ENCODE results near the gene ADSL. TPM values are rescaled to one million over a fixed set of nuclear protein-coding genes. Genes with fewer than 3 reads are reported as not detected.

ADSL gene
- total RNA-seq, 1 experiment from 2014 or later: 126 TPM

DNA sequence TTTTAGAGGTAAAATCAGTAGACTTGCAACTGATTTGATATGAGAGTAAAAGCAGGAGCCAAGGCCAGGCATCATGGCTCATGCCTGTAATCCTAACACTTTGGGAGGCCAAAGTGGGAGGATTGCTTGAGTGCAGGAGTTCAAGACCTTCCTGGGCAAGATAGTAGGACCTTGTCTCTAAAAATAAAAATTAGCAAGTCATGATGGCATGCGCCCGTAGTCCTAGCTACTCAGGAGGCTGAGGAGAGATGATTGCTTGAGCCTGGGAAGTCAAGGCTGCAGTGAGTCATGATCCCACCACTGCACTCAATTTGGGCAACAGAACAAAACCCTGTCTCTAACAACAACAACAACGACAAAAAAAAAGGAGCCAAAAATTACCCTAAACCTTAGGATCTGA, 37.6 kb downstream of the ADSL start:
- no peaks in the 10 kb centered on the region for H3K36me3 ChIP-seq (ENCODE audit: control insufficient read depth in 1 of 2, insufficient read depth in 2 of 2, low read length in 2 of 2)
- DNase-seq (ENCODE audit: low read depth, low spot score) (no peak), ATAC-seq (no peak)
- no peak overlapping the region for H3K4me2 ChIP-seq (ENCODE audit: low read length)
- no TSS peak for BruUV-seq (replicated peaks)
- H3K9me3 ChIP-seq (ENCODE audit: control insufficient read depth in 1 of 2, insufficient read depth in 1 of 2, low read depth in 1 of 2, low read length in 2 of 2): no peaks in the 10 kb centered on the region
- H4K20me1 ChIP-seq (ENCODE audit: insufficient read depth): no peaks in the 10 kb centered on the region
- intact Hi-C loops (cut with micrococcal nuclease): no loop called here
- no peaks in the 10 kb centered on the region for H3K9me2 ChIP-seq (ENCODE audit: insufficient read depth)
- no peak overlapping the region for H2AFZ ChIP-seq (ENCODE audit: low read depth, low read length, poor library complexity, severe bottlenecking)
- RAD21 ChIA-PET (ENCODE audit: low non-redundant PET in 1 of 2, low total read pairs in 2 of 2, uncharacterized antibody in 2 of 2, unreplicated experiment in 2 of 2): no interaction called here
- H3K27ac ChIP-seq (ENCODE audit: low read depth, low read length): no peak overlapping the region
- POLR2A ChIA-PET: no interaction called here
- peaks cover 0 to 4% of the 10 kb centered on the region in 2 experiments; a peak in 1 of 4 replicates for H3K4me1 ChIP-seq (ENCODE audit: control insufficient read depth in 1 of 2, insufficient read depth in 2 of 2, low read length in 2 of 2)
- H3K9ac ChIP-seq (ENCODE audit: low read length): no peak overlapping the region
- TF ChIP-seq YY1 (IDR thresholded peaks at IDR 0.05; ENCODE audit: extremely low read depth, insufficient replicate concordance, low read depth, low read length) (no peak), ZBTB33 (IDR thresholded peaks at IDR 0.05; ENCODE audit: extremely low read depth, insufficient replicate concordance, low read length) (no peak), EZH2 (IDR thresholded peaks at IDR 0.05) (no peak), MAX (IDR thresholded peaks at IDR 0.05) (no peak), ZNF274 (IDR thresholded peaks at IDR 0.05; ENCODE audit: low read depth, low read length) (no peak), CTCF (IDR thresholded peaks at IDR 0.05 in 2 of 3, conservative IDR thresholded peaks at IDR 0.05 in 1 of 3; ENCODE audit: borderline replicate concordance in 1 of 3, insufficient read depth in 1 of 3, low read depth in 2 of 3, low read length in 2 of 3) (no peak), SIN3A (IDR thresholded peaks at IDR 0.05; ENCODE audit: low read depth) (no peak), ATF3 (IDR thresholded peaks at IDR 0.05) (no peak), ZFX (IDR thresholded peaks at IDR 0.05) (no peak), TCF7L2 (IDR thresholded peaks at IDR 0.05; ENCODE audit: borderline replicate concordance, extremely low read depth, insufficient read depth, insufficient read length) (no peak), FOSL1 (IDR thresholded peaks at IDR 0.05; ENCODE audit: low read depth) (no peak), EZH2phosphoT487 (IDR thresholded peaks at IDR 0.05; ENCODE audit: borderline replicate concordance) (no peak), CEBPB (IDR thresholded peaks at IDR 0.05; ENCODE audit: low read depth) (no peak)
- peaks cover 36% of the 10 kb centered on the region for H3K79me2 ChIP-seq (ENCODE audit: insufficient read depth, low read length)
- no peak overlapping the region for H3K4me3 ChIP-seq (replicated peaks in 1 of 2; ENCODE audit: low read depth in 1 of 2, low read length in 2 of 2)
- H3K27me3 ChIP-seq (ENCODE audit: insufficient read depth, low read length): no peaks in the 10 kb centered on the region
- CTCF ChIA-PET: interaction anchor here (1.8 kb wide), 1 partner anchor 53 kb away, joined by 4 read pairs; no protein-coding TSS in a partner anchor

All from HCT116 (cell line).